Measurements from ENCODE around the gene GRB10. TPM values are rescaled to one million over a fixed set of nuclear protein-coding genes. Genes with fewer than 3 reads are reported as not detected.
A peak's percentile ranks its signal among the peaks of the same experiment; 100 is the strongest.
"Not testable (repeated sequence)": the region's sequence is repeated elsewhere in the genome, so short reads cannot be mapped to it uniquely, and the experiment has no call there.

GRB10 gene
- total RNA-seq, 1 donor from 2014 or later: 58.6 TPM

GRCh38 chr7:50738932-50739331 is 43.8 kb downstream of the GRB10 start:
- intact Hi-C loops (cut with DNase I): no loop called here
- Histone ChIP-seq H3K36me3 (no peaks in the 10 kb centered on the region), H3K27ac (no peak overlapping the region), H3K4me1 (peaks cover 20% of the 10 kb centered on the region), H3K4me3 (no peak overlapping the region), H3K9me3 (no peaks in the 10 kb centered on the region), H3K27me3 (no peaks in the 10 kb centered on the region)
- DNase-seq (no peak), ATAC-seq (no peak)
- TF ChIP-seq, protein P1, sequence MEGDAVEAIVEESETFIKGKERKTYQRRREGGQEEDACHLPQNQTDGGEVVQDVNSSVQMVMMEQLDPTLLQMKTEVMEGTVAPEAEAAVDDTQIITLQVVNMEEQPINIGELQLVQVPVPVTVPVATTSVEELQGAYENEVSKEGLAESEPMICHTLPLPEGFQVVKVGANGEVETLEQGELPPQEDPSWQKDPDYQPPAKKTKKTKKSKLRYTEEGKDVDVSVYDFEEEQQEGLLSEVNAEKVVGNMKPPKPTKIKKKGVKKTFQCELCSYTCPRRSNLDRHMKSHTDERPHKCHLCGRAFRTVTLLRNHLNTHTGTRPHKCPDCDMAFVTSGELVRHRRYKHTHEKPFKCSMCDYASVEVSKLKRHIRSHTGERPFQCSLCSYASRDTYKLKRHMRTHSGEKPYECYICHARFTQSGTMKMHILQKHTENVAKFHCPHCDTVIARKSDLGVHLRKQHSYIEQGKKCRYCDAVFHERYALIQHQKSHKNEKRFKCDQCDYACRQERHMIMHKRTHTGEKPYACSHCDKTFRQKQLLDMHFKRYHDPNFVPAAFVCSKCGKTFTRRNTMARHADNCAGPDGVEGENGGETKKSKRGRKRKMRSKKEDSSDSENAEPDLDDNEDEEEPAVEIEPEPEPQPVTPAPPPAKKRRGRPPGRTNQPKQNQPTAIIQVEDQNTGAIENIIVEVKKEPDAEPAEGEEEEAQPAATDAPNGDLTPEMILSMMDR (IDR thresholded peaks at IDR 0.05): no peak

GRCh38 chr7:50735836-50736235 is 46.9 kb downstream of the GRB10 start:
- ATAC-seq; H3K27ac ChIP-seq; intact Hi-C loops (cut with DNase I); H3K9me3 ChIP-seq; H3K4me3 ChIP-seq; DNase-seq; H3K27me3 ChIP-seq; H3K36me3 ChIP-seq: not testable (repeated sequence)
- H3K4me1 ChIP-seq: peaks cover 31% of the 10 kb centered on the region

- Histone ChIP-seq H3K36me3 (no peaks in the 10 kb centered on the region), H3K27ac (no peak overlapping the region), H3K4me3 (no peak overlapping the region), H3K27me3 (no peaks in the 10 kb centered on the region), H3K4me1 (peaks cover 35% of the 10 kb centered on the region), H3K9me3 (no peaks in the 10 kb centered on the region)
- TF ChIP-seq, protein P1 (IDR thresholded peaks at IDR 0.05): no peak
- DNase-seq: no peak
- intact Hi-C loops (cut with DNase I): no loop called here
- ATAC-seq: no peak
These were observed 47.4 kb downstream of the GRB10 start for GRCh38 chr7:50735333-50735732.

GRCh38 chr7:50734246-50734645 is 48.5 kb downstream of the GRB10 start:
- H3K36me3 ChIP-seq: no peaks in the 10 kb centered on the region
- H3K9me3 ChIP-seq: no peaks in the 10 kb centered on the region
- no peaks in the 10 kb centered on the region for H3K27me3 ChIP-seq
- DNase-seq: no peak
- H3K4me1 ChIP-seq: peaks cover 34% of the 10 kb centered on the region
- H3K27ac ChIP-seq: peak overlapping the region; percentile 44
- no peak for ATAC-seq
- TF ChIP-seq, protein P1 (IDR thresholded peaks at IDR 0.05): no peak
- no peak overlapping the region for H3K4me3 ChIP-seq
- intact Hi-C loops (cut with DNase I): no loop called here

DNA sequence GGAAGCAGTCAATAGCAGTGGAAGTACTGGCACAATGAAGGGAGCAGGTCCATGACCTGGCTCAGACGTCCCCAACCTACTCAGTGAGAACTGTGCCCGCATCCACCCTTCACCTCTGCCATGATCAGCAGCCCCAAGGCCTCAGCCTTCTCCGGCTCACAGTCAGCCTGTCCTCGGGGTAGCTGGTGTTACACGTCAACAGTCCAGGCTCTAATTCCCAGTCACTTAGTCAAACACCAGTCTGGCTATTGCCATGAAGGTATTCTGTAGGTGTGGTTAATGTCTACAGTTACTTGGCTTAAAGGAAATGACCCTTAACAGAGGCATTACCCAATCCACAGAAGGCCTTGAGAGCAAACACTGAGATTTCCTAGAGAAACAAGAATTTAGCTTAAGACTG is 49.1 kb downstream of the GRB10 start:
- ATAC-seq: peak; percentile 96
- no peak for DNase-seq
- Histone ChIP-seq H3K27ac (peak overlapping the region; percentile 49), H3K27me3 (no peaks in the 10 kb centered on the region), H3K36me3 (no peaks in the 10 kb centered on the region), H3K9me3 (no peaks in the 10 kb centered on the region), H3K4me3 (no peak overlapping the region), H3K4me1 (peaks cover 35% of the 10 kb centered on the region)
- intact Hi-C loops (cut with DNase I): no loop called here
- TF ChIP-seq, protein P1 (IDR thresholded peaks at IDR 0.05): no peak

GRCh38 chr7:50731703-50732582 is 50.8 kb downstream of the GRB10 start:
- Histone ChIP-seq H3K9me3 (no peaks in the 10 kb centered on the region), H3K4me3 (no peak overlapping the region), H3K4me1 (peaks cover 38% of the 10 kb centered on the region), H3K27me3 (no peaks in the 10 kb centered on the region), H3K36me3 (no peaks in the 10 kb centered on the region), H3K27ac (no peak overlapping the region)
- TF ChIP-seq, protein P1 (IDR thresholded peaks at IDR 0.05): no peak
- DNase-seq: no peak
- intact Hi-C loops (cut with DNase I): no loop called here
- no peak for ATAC-seq

Data from upper lobe of right lung (tissue), 1 donor.